Measurements from ENCODE around the gene PLA2G7. TPM values are rescaled to one million over a fixed set of nuclear protein-coding genes. Genes with fewer than 3 reads are reported as not detected.

The PLA2G7 gene
- polyA plus RNA-seq, 1 donor (not counting 4 experiments of a cell fraction or from before 2014, with no cell fraction given) = 4.8 TPM

DNA sequence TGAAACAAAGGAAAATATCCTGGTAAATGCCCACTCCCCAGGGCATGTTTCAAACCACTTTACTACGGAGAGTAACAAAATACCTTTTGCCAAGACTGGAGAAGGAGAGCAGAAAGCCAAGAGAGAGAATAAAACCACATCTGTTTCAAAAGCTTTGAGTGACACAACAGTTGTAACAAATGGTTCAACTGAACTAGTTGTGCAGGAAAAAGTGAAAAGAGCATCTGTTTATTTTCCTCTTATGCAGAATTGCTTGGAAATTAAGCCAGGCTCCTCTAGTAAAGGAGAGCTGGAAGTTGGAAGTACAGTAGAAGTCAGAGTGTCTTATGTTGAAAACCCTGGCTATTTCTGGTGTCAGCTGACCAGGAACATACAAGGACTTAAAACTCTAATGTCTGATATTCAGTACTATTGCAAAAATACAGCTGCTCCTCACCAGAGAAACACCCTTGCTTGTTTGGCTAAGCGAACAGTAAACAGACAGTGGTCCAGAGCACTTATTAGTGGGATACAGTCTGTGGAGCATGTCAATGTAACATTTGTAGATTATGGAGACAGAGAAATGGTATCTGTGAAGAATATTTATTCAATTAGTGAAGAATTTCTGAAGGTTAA, 44.9 kb downstream of the PLA2G7 start:
- H3K27me3 ChIP-seq (ENCODE audit: control insufficient read depth, extremely low read depth, insufficient read depth, low read length) = no peaks in the 10 kb centered on the region
- DNase-seq (ENCODE audit: low read depth, low spot score) (no peak), FAIRE-seq (no peak)
- TF ChIP-seq, protein P1, sequence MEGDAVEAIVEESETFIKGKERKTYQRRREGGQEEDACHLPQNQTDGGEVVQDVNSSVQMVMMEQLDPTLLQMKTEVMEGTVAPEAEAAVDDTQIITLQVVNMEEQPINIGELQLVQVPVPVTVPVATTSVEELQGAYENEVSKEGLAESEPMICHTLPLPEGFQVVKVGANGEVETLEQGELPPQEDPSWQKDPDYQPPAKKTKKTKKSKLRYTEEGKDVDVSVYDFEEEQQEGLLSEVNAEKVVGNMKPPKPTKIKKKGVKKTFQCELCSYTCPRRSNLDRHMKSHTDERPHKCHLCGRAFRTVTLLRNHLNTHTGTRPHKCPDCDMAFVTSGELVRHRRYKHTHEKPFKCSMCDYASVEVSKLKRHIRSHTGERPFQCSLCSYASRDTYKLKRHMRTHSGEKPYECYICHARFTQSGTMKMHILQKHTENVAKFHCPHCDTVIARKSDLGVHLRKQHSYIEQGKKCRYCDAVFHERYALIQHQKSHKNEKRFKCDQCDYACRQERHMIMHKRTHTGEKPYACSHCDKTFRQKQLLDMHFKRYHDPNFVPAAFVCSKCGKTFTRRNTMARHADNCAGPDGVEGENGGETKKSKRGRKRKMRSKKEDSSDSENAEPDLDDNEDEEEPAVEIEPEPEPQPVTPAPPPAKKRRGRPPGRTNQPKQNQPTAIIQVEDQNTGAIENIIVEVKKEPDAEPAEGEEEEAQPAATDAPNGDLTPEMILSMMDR (optimal IDR thresholded peaks at IDR 0.05 in 1 of 3, IDR thresholded peaks at IDR 0.05 in 1 of 3, conservative IDR thresholded peaks at IDR 0.05 in 1 of 3; ENCODE audit: extremely low read depth in 1 of 3, insufficient read depth in 2 of 3, low read length in 3 of 3) = no peak
- TF ChIP-seq EZH2 (IDR thresholded peaks at IDR 0.05; ENCODE audit: low read length) = no peak
- no peaks in the 10 kb centered on the region for H4K20me1 ChIP-seq (ENCODE audit: control insufficient read depth, extremely low read depth, insufficient read depth, low read length)
- no peak overlapping the region for H3K27ac ChIP-seq (ENCODE audit: control insufficient read depth, insufficient read depth, low read length)
- H3K4me2 ChIP-seq (ENCODE audit: control insufficient read depth, extremely low read depth, insufficient read depth, low read depth, low read length) = no peak overlapping the region
- H3K9me3 ChIP-seq (ENCODE audit: control insufficient read depth, low read depth, low read length) = no peaks in the 10 kb centered on the region
- no peaks in the 10 kb centered on the region for H3K36me3 ChIP-seq (ENCODE audit: control insufficient read depth in 2 of 2, extremely low read depth in 1 of 2, insufficient read depth in 2 of 2, low read length in 2 of 2)
- dilution Hi-C loops (cut with MboI; ENCODE audit: extremely low pct_ligation_motif_present, low sequenced_read_pairs) = no loop called here
- H3K4me1 ChIP-seq (ENCODE audit: control insufficient read depth, extremely low read depth, insufficient read depth, low read length) = no peaks in the 10 kb centered on the region
- H2AFZ ChIP-seq (ENCODE audit: control insufficient read depth, low read length) = no peak overlapping the region
- H3K79me2 ChIP-seq (ENCODE audit: control insufficient read depth, insufficient read depth, low read length) = no peaks in the 10 kb centered on the region
- no peaks in the 10 kb centered on the region for H3K9me1 ChIP-seq (ENCODE audit: control insufficient read depth, extremely low read depth, insufficient read depth, low read length)
- H3K9ac ChIP-seq (ENCODE audit: control insufficient read depth, extremely low read depth, insufficient read depth, low read length) = no peak overlapping the region
- H3K4me3 ChIP-seq (ENCODE audit: control insufficient read depth in 2 of 3, extremely low read depth in 1 of 3, insufficient read depth in 2 of 3, low read depth in 1 of 3, low read length in 3 of 3) = no peak overlapping the region

DNA sequence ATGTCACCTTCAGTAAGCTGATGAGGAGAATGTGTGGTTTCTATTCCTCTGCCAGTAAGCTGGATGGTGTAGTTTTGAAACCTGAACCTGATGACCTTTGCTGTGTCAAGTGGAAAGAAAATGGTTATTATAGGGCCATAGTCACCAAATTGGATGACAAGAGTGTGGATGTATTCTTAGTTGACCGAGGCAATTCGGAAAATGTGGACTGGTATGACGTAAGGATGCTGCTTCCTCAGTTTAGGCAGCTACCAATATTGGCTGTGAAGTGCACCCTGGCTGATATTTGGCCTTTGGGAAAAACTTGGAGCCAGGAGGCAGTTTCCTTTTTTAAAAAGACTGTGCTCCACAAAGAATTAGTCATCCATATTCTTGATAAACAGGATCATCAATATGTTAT, 45.5 kb downstream of the PLA2G7 start:
- H3K4me3 ChIP-seq (ENCODE audit: control insufficient read depth in 2 of 3, extremely low read depth in 1 of 3, insufficient read depth in 2 of 3, low read depth in 1 of 3, low read length in 3 of 3) = no peak overlapping the region
- no peaks in the 10 kb centered on the region for H3K9me3 ChIP-seq (ENCODE audit: control insufficient read depth, low read depth, low read length)
- H3K27ac ChIP-seq (ENCODE audit: control insufficient read depth, insufficient read depth, low read length) = no peak overlapping the region
- no peaks in the 10 kb centered on the region for H4K20me1 ChIP-seq (ENCODE audit: control insufficient read depth, extremely low read depth, insufficient read depth, low read length)
- FAIRE-seq (no peak), DNase-seq (ENCODE audit: low read depth, low spot score) (no peak)
- dilution Hi-C loops (cut with MboI; ENCODE audit: extremely low pct_ligation_motif_present, low sequenced_read_pairs) = no loop called here
- H3K36me3 ChIP-seq (ENCODE audit: control insufficient read depth in 2 of 2, extremely low read depth in 1 of 2, insufficient read depth in 2 of 2, low read length in 2 of 2) = no peaks in the 10 kb centered on the region
- H3K9ac ChIP-seq (ENCODE audit: control insufficient read depth, extremely low read depth, insufficient read depth, low read length) = no peak overlapping the region
- peaks cover 2% of the 10 kb centered on the region for H3K4me1 ChIP-seq (ENCODE audit: control insufficient read depth, extremely low read depth, insufficient read depth, low read length)
- no peak for TF ChIP-seq EZH2 (IDR thresholded peaks at IDR 0.05; ENCODE audit: low read length)
- H3K9me1 ChIP-seq (ENCODE audit: control insufficient read depth, extremely low read depth, insufficient read depth, low read length) = no peaks in the 10 kb centered on the region
- H3K4me2 ChIP-seq (ENCODE audit: control insufficient read depth, extremely low read depth, insufficient read depth, low read depth, low read length) = no peak overlapping the region
- no peak overlapping the region for H2AFZ ChIP-seq (ENCODE audit: control insufficient read depth, low read length)
- no peaks in the 10 kb centered on the region for H3K27me3 ChIP-seq (ENCODE audit: control insufficient read depth, extremely low read depth, insufficient read depth, low read length)
- no peaks in the 10 kb centered on the region for H3K79me2 ChIP-seq (ENCODE audit: control insufficient read depth, insufficient read depth, low read length)

DNA sequence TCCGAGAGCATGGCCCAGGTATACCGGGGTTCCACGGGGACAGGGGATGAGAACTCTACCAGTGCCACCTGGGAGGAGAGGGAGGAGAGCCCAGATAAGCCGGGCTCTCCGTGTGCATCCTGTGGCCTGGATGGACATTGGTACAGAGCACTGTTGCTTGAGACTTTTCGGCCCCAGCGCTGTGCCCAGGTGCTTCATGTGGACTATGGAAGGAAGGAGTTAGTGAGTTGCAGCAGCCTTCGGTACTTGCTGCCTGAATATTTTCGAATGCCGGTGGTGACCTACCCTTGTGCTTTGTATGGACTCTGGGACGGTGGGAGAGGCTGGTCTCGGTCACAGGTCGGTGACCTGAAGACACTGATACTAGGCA, 46.2 kb downstream of the PLA2G7 start:
- H3K27me3 ChIP-seq (ENCODE audit: control insufficient read depth, extremely low read depth, insufficient read depth, low read length) = no peaks in the 10 kb centered on the region
- H3K9ac ChIP-seq (ENCODE audit: control insufficient read depth, extremely low read depth, insufficient read depth, low read length) = no peak overlapping the region
- TF ChIP-seq, protein P1 (optimal IDR thresholded peaks at IDR 0.05 in 1 of 3, IDR thresholded peaks at IDR 0.05 in 1 of 3, conservative IDR thresholded peaks at IDR 0.05 in 1 of 3; ENCODE audit: extremely low read depth in 1 of 3, insufficient read depth in 2 of 3, low read length in 3 of 3) = no peak
- TF ChIP-seq EZH2 (IDR thresholded peaks at IDR 0.05; ENCODE audit: low read length) = no peak
- dilution Hi-C loops (cut with MboI; ENCODE audit: extremely low pct_ligation_motif_present, low sequenced_read_pairs) = no loop called here
- no peaks in the 10 kb centered on the region for H4K20me1 ChIP-seq (ENCODE audit: control insufficient read depth, extremely low read depth, insufficient read depth, low read length)
- DNase-seq (ENCODE audit: low read depth, low spot score) = no peak
- H3K79me2 ChIP-seq (ENCODE audit: control insufficient read depth, insufficient read depth, low read length) = no peaks in the 10 kb centered on the region
- H2AFZ ChIP-seq (ENCODE audit: control insufficient read depth, low read length) = no peak overlapping the region
- no peak overlapping the region for H3K4me2 ChIP-seq (ENCODE audit: control insufficient read depth, extremely low read depth, insufficient read depth, low read depth, low read length)
- no peaks in the 10 kb centered on the region for H3K9me1 ChIP-seq (ENCODE audit: control insufficient read depth, extremely low read depth, insufficient read depth, low read length)
- H3K4me1 ChIP-seq (ENCODE audit: control insufficient read depth, extremely low read depth, insufficient read depth, low read length) = peaks cover 5% of the 10 kb centered on the region
- no peaks in the 10 kb centered on the region for H3K36me3 ChIP-seq (ENCODE audit: control insufficient read depth in 2 of 2, extremely low read depth in 1 of 2, insufficient read depth in 2 of 2, low read length in 2 of 2)
- no peak overlapping the region for H3K27ac ChIP-seq (ENCODE audit: control insufficient read depth, insufficient read depth, low read length)
- H3K9me3 ChIP-seq (ENCODE audit: control insufficient read depth, low read depth, low read length) = no peaks in the 10 kb centered on the region
- FAIRE-seq = no peak
- no peak overlapping the region for H3K4me3 ChIP-seq (ENCODE audit: control insufficient read depth in 2 of 3, extremely low read depth in 1 of 3, insufficient read depth in 2 of 3, low read depth in 1 of 3, low read length in 3 of 3)

Data from keratinocyte (primary cell).